Measurements from ENCODE around the gene CHST15. TPM values are rescaled to one million over a fixed set of nuclear protein-coding genes. Genes with fewer than 3 reads are reported as not detected.
A peak's percentile ranks its signal among the peaks of the same experiment; 100 is the strongest.

CHST15 gene
- total and polyA plus RNA-seq, 2 of the 13 experiments (the other 11 are each of a cell fraction or from before 2014, with no cell fraction given), result 1.4 to 94.7 TPM

DNA sequence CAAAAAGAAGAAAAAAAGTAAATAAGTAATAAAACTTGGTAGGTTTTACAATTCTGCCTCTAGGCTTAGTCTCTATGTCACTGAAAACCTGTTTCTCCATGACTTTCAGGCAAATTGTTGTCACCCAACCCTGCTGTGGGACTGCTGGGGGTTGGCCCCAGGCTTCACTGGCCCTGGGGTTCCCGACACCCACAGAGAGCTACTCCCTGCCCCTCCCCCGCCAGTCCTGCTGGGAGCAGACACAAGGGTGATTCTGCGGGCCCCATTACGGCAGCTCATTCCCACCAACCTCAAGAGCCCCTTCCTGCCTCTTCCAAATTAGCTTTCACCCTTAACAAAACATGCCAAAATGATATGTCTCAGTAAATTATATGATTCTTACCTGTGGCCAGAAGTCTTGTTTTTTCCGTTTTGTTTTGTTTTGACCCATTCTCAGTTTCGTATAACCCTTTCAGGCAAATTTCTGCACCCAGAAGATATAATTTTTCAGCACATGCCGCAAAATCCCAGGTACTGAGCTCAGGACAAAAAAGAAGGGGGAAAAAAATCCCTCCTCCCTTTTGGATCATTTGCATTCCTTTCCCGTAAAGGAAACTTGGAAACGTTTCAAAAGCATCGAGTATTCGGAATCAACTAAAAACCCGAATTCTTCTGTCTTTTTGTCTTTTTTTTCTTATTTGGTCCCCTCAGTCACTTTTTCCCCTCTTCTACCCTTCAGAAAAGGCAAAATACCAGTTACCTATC, 27.8 kb downstream of the CHST15 start:
- Histone ChIP-seq H3K27ac (ENCODE audit: extremely low read length, insufficient read depth, low read length) (peak overlapping the region; percentile 28), H3K4me2 (ENCODE audit: low read depth, low read length) (no peak overlapping the region; the same call in 1 of the 2 replicates), H2AFZ (ENCODE audit: low read length) (no peak overlapping the region), H3K36me3 (replicated peaks in 1 of 2; ENCODE audit: control insufficient read depth in 1 of 2, insufficient read depth in 2 of 2, low read length in 2 of 2) (peaks cover 8 to 42% of the 10 kb centered on the region in 2 experiments), H3K27me3 (ENCODE audit: control insufficient read depth in 1 of 2, insufficient read depth in 2 of 2, low read length in 2 of 2) (no peaks in the 10 kb centered on the region), H3K79me2 (ENCODE audit: insufficient read depth, low read length) (peaks cover 83% of the 10 kb centered on the region), H3K9me3 (ENCODE audit: low read length) (no peaks in the 10 kb centered on the region), H4K20me1 (ENCODE audit: insufficient read depth, low read length) (peaks cover 48% of the 10 kb centered on the region), H3K4me1 (ENCODE audit: insufficient read depth, low read length) (peaks cover 97% of the 10 kb centered on the region), H3K4me3 (replicated peaks in 1 of 3; ENCODE audit: insufficient read depth in 1 of 3, low read depth in 2 of 3, low read length in 3 of 3) (no peak overlapping the region), H3K9ac (ENCODE audit: insufficient read depth, low read depth, low read length) (0 out of 2 replicates have a peak overlapping the region, but pooled peaks have one; percentile 16)
- 96% methylated on average over 12 of the region's 12 CpGs for WGBS (ENCODE audit: low lambda C conversion rate)
- ChIA-PET CTCF (ENCODE audit: low intra/inter-chr PET ratio, low total read pairs) (no interaction called here), POLR2A (no interaction called here)
- no TSS peak for BruUV-seq (replicated peaks)
- DNase-seq (ENCODE audit: low spot score), result no peak
- no peak for FAIRE-seq
- intact Hi-C loops (cut with micrococcal nuclease; ENCODE audit: unreplicated experiment), result no loop called here
- ATAC-seq, result no peak
- in situ Hi-C loops (cut with HindIII; ENCODE audit: extremely low pct_ligation_motif_present, low pct_unique_long_range_greater_than_20kb), result no loop called here
- TF ChIP-seq, protein P1, sequence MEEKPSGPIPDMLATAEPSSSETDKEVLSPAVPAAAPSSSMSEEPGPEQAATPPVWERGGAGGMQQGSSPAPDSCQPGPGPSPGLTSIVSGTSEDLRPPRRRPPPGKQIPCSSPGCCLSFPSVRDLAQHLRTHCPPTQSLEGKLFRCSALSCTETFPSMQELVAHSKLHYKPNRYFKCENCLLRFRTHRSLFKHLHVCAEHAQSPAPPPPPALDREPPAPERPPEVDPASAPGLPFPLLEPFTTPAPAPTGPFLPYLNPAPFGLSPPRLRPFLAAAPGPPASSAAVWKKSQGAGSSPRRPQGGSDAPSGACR (CRISPR knock-in tag; IDR thresholded peaks at IDR 0.05), result no peak
- TF ChIP-seq SIX4 (CRISPR knock-in tag; IDR thresholded peaks at IDR 0.05), result no peak
- no peak for TF ChIP-seq MTF1 (CRISPR knock-in tag; IDR thresholded peaks at IDR 0.05)
- no peak for TF ChIP-seq TGIF2 (CRISPR knock-in tag; IDR thresholded peaks at IDR 0.05)
- no peak for TF ChIP-seq ZC3H13 (CRISPR knock-in tag; IDR thresholded peaks at IDR 0.05)
- TF ChIP-seq STAG1 (CRISPR knock-in tag; IDR thresholded peaks at IDR 0.05), result no peak
- TF ChIP-seq MBD4 (IDR thresholded peaks at IDR 0.05; ENCODE audit: borderline replicate concordance, low read length), result no peak
- peak; percentile 61; the same call in 1 of the 2 replicates for TF ChIP-seq ZNF281 (CRISPR knock-in tag; IDR thresholded peaks at IDR 0.05; ENCODE audit: borderline replicate concordance)
- no peak for TF ChIP-seq SOX6 (IDR thresholded peaks at IDR 0.05)
- no peak for TF ChIP-seq SOX6 (CRISPR knock-in tag; IDR thresholded peaks at IDR 0.05)
- no peak for TF ChIP-seq E2F5 (CRISPR knock-in tag; conservative IDR thresholded peaks at IDR 0.05)
- no peak for TF ChIP-seq ZNF512B (CRISPR knock-in tag; IDR thresholded peaks at IDR 0.05; ENCODE audit: borderline replicate concordance)
- TF ChIP-seq, protein P2, sequence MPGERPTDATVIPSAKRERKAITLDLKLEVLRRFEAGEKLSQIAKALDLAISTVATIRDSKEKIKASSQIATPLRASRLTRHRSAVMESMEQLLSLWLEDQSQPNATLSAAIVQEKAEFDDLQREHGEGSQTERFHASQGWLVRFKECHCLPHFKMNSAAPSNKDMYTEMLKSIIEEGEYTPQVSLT (CRISPR knock-in tag; IDR thresholded peaks at IDR 0.05; ENCODE audit: borderline replicate concordance, low read depth), result no peak
- TF ChIP-seq ZNF780A (CRISPR knock-in tag; IDR thresholded peaks at IDR 0.05), result no peak

All from HepG2 (cell line).